Thoracic aorta endothelial cell (primary cell): Measurements from ENCODE around the gene NUP153. TPM values are rescaled to one million over a fixed set of nuclear protein-coding genes. Genes with fewer than 3 reads are reported as not detected.

Experiments
- small RNA-seq: library from RNA; depleted of rRNA; stranded (forward); fragments of <200 nt; gene quantifications from one replicate; pipeline ENCODE3, GENCODE V24; 2012
- total RNA-seq: library from RNA; depleted of rRNA; stranded (reverse); fragments of >200 nt; gene quantifications from 2 replicates; pipeline ENCODE4 v1.2.3, GENCODE V29; 2012

Gene NUP153
- total RNA-seq: 65.7 and 76.1 TPM in 2 replicates

GRCh38 chr6:17706580-17707370 is at the start of gene NUP153:
NUP153 (minus strand) TSS chr6:17706925; CDS start chr6:17706387, 538 bp downstream.

GRCh38 chr6:17599877-17600526 is 106.7 kb downstream of the NUP153 start, which contains the start of gene FAM8A1:
FAM8A1 (plus strand) TSS chr6:17600302; CDS start chr6:17600410, 108 bp downstream.

Small RNA genes within 50 kb of the gene (small RNA-seq; reads per million reads assigned to genes)
- gene RF00019 (not detected), gene RNA5SP204 (4.0 reads per million, percentile 75 among the genes with 10 or more reads in this experiment), gene RNU6-190P (not detected), gene SUMO2P13 (not detected)

Other genes starting within 250 kb of the NUP153 start
- gene FAM8A1, start 106.6 kb downstream of the NUP153 start, total RNA-seq: 19.8 and 21.5 TPM in 2 replicates